ENCODE measurements around the gene DLL4. TPM values are rescaled to one million over a fixed set of nuclear protein-coding genes. Genes with fewer than 3 reads are reported as not detected.

Gene DLL4
- total and polyA plus RNA-seq, 2 experiments from 2014 or later, result 2.3 TPM; not detected in 1

- WGBS (ENCODE audit: low lambda C conversion rate, missing lambda C conversion rate), result 83% methylated on average over 7 of the region's 7 CpGs
- H4K20me1 ChIP-seq (ENCODE audit: insufficient read depth, poor library complexity, severe bottlenecking), result peaks cover 23% of the 10 kb centered on the region
- no peak for DNase-seq (ENCODE audit: low spot score)
- no peaks in the 10 kb centered on the region for H3K36me3 ChIP-seq (replicated peaks; ENCODE audit: insufficient read depth, low read depth)
- no peak overlapping the region for H3K4me3 ChIP-seq
- H3K27ac ChIP-seq, result no peak overlapping the region
- peaks cover 12% of the 10 kb centered on the region for H3K79me2 ChIP-seq
- H3K27me3 ChIP-seq, result no peaks in the 10 kb centered on the region
- H3K9me2 ChIP-seq (replicated peaks; ENCODE audit: insufficient read depth), result no peaks in the 10 kb centered on the region
- H2AFZ ChIP-seq, result no peak overlapping the region
- no peaks in the 10 kb centered on the region for H3K9me3 ChIP-seq (ENCODE audit: low read depth)
- no peak overlapping the region for H3K4me2 ChIP-seq
- peaks cover 32% of the 10 kb centered on the region for H3K4me1 ChIP-seq (ENCODE audit: insufficient read depth)
- TF ChIP-seq CTCF (IDR thresholded peaks at IDR 0.05; ENCODE audit: poor library complexity) (no peak), EZH2 (IDR thresholded peaks at IDR 0.05; ENCODE audit: borderline replicate concordance) (no peak), EZH2phosphoT487 (IDR thresholded peaks at IDR 0.05; ENCODE audit: low read depth, severe bottlenecking, unreplicated experiment) (no peak)
Observed at GRCh38 chr15:40904552-40905201, 24.5 kb upstream of the DLL4 start.

- Histone ChIP-seq H3K36me3 (replicated peaks; ENCODE audit: insufficient read depth, low read depth) (no peaks in the 10 kb centered on the region), H3K4me1 (ENCODE audit: insufficient read depth) (peaks cover 48% of the 10 kb centered on the region), H3K4me3 (no peak overlapping the region), H3K27me3 (no peaks in the 10 kb centered on the region), H3K9me3 (ENCODE audit: low read depth) (no peaks in the 10 kb centered on the region), H4K20me1 (ENCODE audit: insufficient read depth, poor library complexity, severe bottlenecking) (peaks cover 16% of the 10 kb centered on the region), H2AFZ (peak overlapping the region; percentile 69), H3K27ac (peak overlapping the region; percentile 89), H3K4me2 (peak overlapping the region; percentile 95), H3K79me2 (peaks cover 5% of the 10 kb centered on the region), H3K9me2 (replicated peaks; ENCODE audit: insufficient read depth) (no peaks in the 10 kb centered on the region)
- TF ChIP-seq CTCF (IDR thresholded peaks at IDR 0.05; ENCODE audit: poor library complexity), result peak; percentile 84
- no peak for TF ChIP-seq EZH2phosphoT487 (IDR thresholded peaks at IDR 0.05; ENCODE audit: low read depth, severe bottlenecking, unreplicated experiment)
- TF ChIP-seq EZH2 (IDR thresholded peaks at IDR 0.05; ENCODE audit: borderline replicate concordance), result no peak
- peak; percentile 94 for DNase-seq (ENCODE audit: low spot score)
- 17% methylated on average over 18 of the region's 36 CpGs for WGBS (ENCODE audit: low lambda C conversion rate, missing lambda C conversion rate)
Observed at GRCh38 chr15:40906091-40906990, 22.8 kb upstream of the DLL4 start.

GRCh38 chr15:40906991-40907802 is 21.9 kb upstream of the DLL4 start:
- no peaks in the 10 kb centered on the region for H3K27me3 ChIP-seq
- H3K36me3 ChIP-seq (replicated peaks; ENCODE audit: insufficient read depth, low read depth), result no peaks in the 10 kb centered on the region
- peak overlapping the region; percentile 89 for H3K27ac ChIP-seq
- no peaks in the 10 kb centered on the region for H3K79me2 ChIP-seq
- no peak overlapping the region for H3K4me3 ChIP-seq
- peak; percentile 52 for DNase-seq (ENCODE audit: low spot score)
- WGBS (ENCODE audit: low lambda C conversion rate, missing lambda C conversion rate), result 72% methylated on average over 20 of the region's 22 CpGs
- peaks cover 56% of the 10 kb centered on the region for H3K4me1 ChIP-seq (ENCODE audit: insufficient read depth)
- no peaks in the 10 kb centered on the region for H3K9me3 ChIP-seq (ENCODE audit: low read depth)
- peaks cover 16% of the 10 kb centered on the region for H4K20me1 ChIP-seq (ENCODE audit: insufficient read depth, poor library complexity, severe bottlenecking)
- H3K4me2 ChIP-seq, result peak overlapping the region; percentile 95
- no peaks in the 10 kb centered on the region for H3K9me2 ChIP-seq (replicated peaks; ENCODE audit: insufficient read depth)
- no peak for TF ChIP-seq EZH2 (IDR thresholded peaks at IDR 0.05; ENCODE audit: borderline replicate concordance)
- no peak for TF ChIP-seq EZH2phosphoT487 (IDR thresholded peaks at IDR 0.05; ENCODE audit: low read depth, severe bottlenecking, unreplicated experiment)
- TF ChIP-seq CTCF (IDR thresholded peaks at IDR 0.05; ENCODE audit: poor library complexity), result no peak
- peak overlapping the region; percentile 69 for H2AFZ ChIP-seq
